ENCODE measurements around the gene SLC35F4. TPM values are rescaled to one million over a fixed set of nuclear protein-coding genes. Genes with fewer than 3 reads are reported as not detected.

The SLC35F4 gene
- total and polyA plus RNA-seq, 2 of the 8 experiments (the other 6 are each of a cell fraction or from before 2014, with no cell fraction given), result not detected

GRCh38 chr14:57574617-57575288 lies 291.1 kb downstream of the SLC35F4 start:
- Histone ChIP-seq H2BK5ac (ENCODE audit: low read depth, low read length) (no peak overlapping the region), H2BK120ac (replicated peaks; ENCODE audit: low read depth, low read length) (no peak overlapping the region), H3K36me3 (ENCODE audit: control insufficient read depth in 2 of 4, insufficient read depth in 4 of 4, low read length in 3 of 4) (no peaks in the 10 kb centered on the region), H3K4me1 (replicated peaks in 1 of 4; ENCODE audit: control insufficient read depth in 3 of 4, insufficient read depth in 4 of 4, low read length in 3 of 4) (peaks cover 0 to 4% (median 1%) of the 10 kb centered on the region in 4 experiments; a peak in 2 of 7 replicates), H3K27me3 (replicated peaks in 1 of 4; ENCODE audit: control insufficient read depth in 3 of 4, extremely low read depth in 1 of 4, insufficient read depth in 3 of 4, low read length in 3 of 4) (peaks cover 0 to 2% (median 0%) of the 10 kb centered on the region in 4 experiments; a peak in 1 of 7 replicates), H4K20me1 (replicated peaks in 1 of 2; ENCODE audit: control insufficient read depth in 1 of 2, insufficient read depth in 2 of 2, low read length in 2 of 2) (no peaks in the 10 kb centered on the region), H3K79me2 (ENCODE audit: control insufficient read depth in 1 of 2, insufficient read depth in 2 of 2, low read length in 2 of 2) (no peaks in the 10 kb centered on the region), H3K9ac (replicated peaks in 1 of 4; ENCODE audit: extremely low read depth in 1 of 4, low read depth in 3 of 4, low read length in 3 of 4) (no peak overlapping the region), H3K4ac (replicated peaks; ENCODE audit: insufficient read length, low read depth, low read length) (no peak overlapping the region), H3K4me2 (ENCODE audit: insufficient read depth in 1 of 2, low read depth in 2 of 2, low read length in 2 of 2) (no peak overlapping the region), H3K56ac (replicated peaks; ENCODE audit: insufficient read length, low read depth, low read length) (no peak overlapping the region), H2AFZ (ENCODE audit: low read length) (no peak overlapping the region), H3K23ac (ENCODE audit: insufficient read length) (no peak overlapping the region), H3K9me3 (ENCODE audit: insufficient read depth in 2 of 2, low read depth in 1 of 2, low read length in 1 of 2) (no peaks in the 10 kb centered on the region), H2BK15ac (ENCODE audit: low read length) (no peak overlapping the region), H4K91ac (replicated peaks; ENCODE audit: insufficient read length, low read length) (no peak overlapping the region), H2BK20ac (ENCODE audit: low read length) (no peak overlapping the region), H4K8ac (ENCODE audit: extremely low read depth, insufficient read depth, low read length) (no peak overlapping the region), H3K4me3 (ENCODE audit: extremely low read depth in 1 of 4, insufficient read depth in 2 of 4, low read depth in 3 of 4, low read length in 4 of 4) (no peak overlapping the region), H2BK12ac (ENCODE audit: low read depth, low read length) (no peak overlapping the region), H3K27ac (ENCODE audit: low read depth, low read length) (no peak overlapping the region), H4K5ac (ENCODE audit: insufficient read length, low read depth, low read length) (no peak overlapping the region), H3K79me1 (ENCODE audit: low read depth, low read length) (no peaks in the 10 kb centered on the region), H3K23me2 (ENCODE audit: low read depth, low read length) (no peaks in the 10 kb centered on the region), H3K18ac (ENCODE audit: extremely low read depth, low read length) (no peak overlapping the region), H2AK5ac (ENCODE audit: low read depth, low read length) (no peak overlapping the region), H3K14ac (ENCODE audit: insufficient read length) (no peak overlapping the region)
- POLR2A ChIA-PET (ENCODE audit: partially characterized antibody), result no interaction called here
- no peak for TF ChIP-seq TEAD4 (IDR thresholded peaks at IDR 0.05; ENCODE audit: low read depth, low read length)
- no peak for TF ChIP-seq ASH2L (IDR thresholded peaks at IDR 0.05; ENCODE audit: low read length)
- no peak for TF ChIP-seq EGR1 (IDR thresholded peaks at IDR 0.05; ENCODE audit: borderline replicate concordance, low read depth, low read length)
- TF ChIP-seq JUN (IDR thresholded peaks at IDR 0.05; ENCODE audit: low read depth, low read length), result no peak
- TF ChIP-seq POU5F1 (IDR thresholded peaks at IDR 0.05; ENCODE audit: low read depth, low read length), result no peak
- no peak for TF ChIP-seq TCF12 (IDR thresholded peaks at IDR 0.05; ENCODE audit: low read depth, low read length)
- TF ChIP-seq KDM5A (IDR thresholded peaks at IDR 0.05; ENCODE audit: low read length), result no peak
- peak; percentile 19 to 33; a peak in 3 of 4 replicates for TF ChIP-seq RAD21 (IDR thresholded peaks at IDR 0.05 in 1 of 2, conservative IDR thresholded peaks at IDR 0.05 in 1 of 2; ENCODE audit: low read depth in 2 of 2, low read length in 2 of 2)
- TF ChIP-seq CTCF (IDR thresholded peaks at IDR 0.05; ENCODE audit: control extremely low read depth in 1 of 3, insufficient read depth in 1 of 3, low read depth in 1 of 3, low read length in 3 of 3), result peak in 1 of 3 experiments; percentile 21; a peak in 2 of 4 replicates
- no peak for TF ChIP-seq RBBP5 (IDR thresholded peaks at IDR 0.05; ENCODE audit: borderline replicate concordance, low read depth, low read length)
- FAIRE-seq, result no peak
- WGBS, 2 experiments (ENCODE audit: extremely low coverage in 1 of 2, insufficient coverage in 1 of 2, insufficient read length in 1 of 2, insufficient replicate concordance in 2 of 2, low coverage in 1 of 2, low lambda C conversion rate in 2 of 2, missing lambda C conversion rate in 1 of 2), result 74% methylated on average over 5 of the region's 5 CpGs; no CpG with 5 or more reads in 1 of the 2 experiments
- DNase-seq (ENCODE audit: low read depth in 1 of 2, low spot score in 2 of 2), result no peak
- CTCF ChIA-PET (ENCODE audit: partially characterized antibody), result interaction anchor here (1.6 kb wide), 1 partner anchor 46 kb away, joined by 4 read pairs; no protein-coding TSS in a partner anchor
